HCT116 (cell line): Measurements from ENCODE around the gene TNFRSF19. TPM values are rescaled to one million over a fixed set of nuclear protein-coding genes. Genes with fewer than 3 reads are reported as not detected.

Source experiments
- ATAC-seq: fragments of 200-7000 bp; cut with Tn5 transposase; 2 replicates; pipeline ENCODE4 v1.9.1; 2020; ENCODE audit warnings: mild to moderate bottlenecking, moderate library complexity
- BruUV-seq: library from RNA; stranded (reverse); fragments of 400-500 nt; replicated peaks from 2 replicates; lab custom pipeline; 2021; lab: Mats Ljungman, UMichigan
- CTCF ChIA-PET: fragments of 300-600 bp; sonication (Branson Sonifier 250); formaldehyde crosslinking; loops from one replicate; lab custom pipeline; 2021; ENCODE audit warnings: antibody characterized with exemption; lab: Charles Lee
- POLR2A ChIA-PET: fragments of 300-600, 350-600 bp; sonication (Branson Sonifier 250); formaldehyde crosslinking; loops from one replicate; lab custom pipeline; 2021; ENCODE audit warnings: antibody characterized with exemption; lab: Charles Lee
- RAD21 ChIA-PET, 2 experiments: fragments of 300-600 bp; sonication (Branson Sonifier 250); formaldehyde crosslinking; loops; one replicate each; lab custom pipeline; 2023; ENCODE audit warnings: low total read pairs in 2 of 2; ENCODE audit not compliant: uncharacterized antibody in 2 of 2, unreplicated experiment in 2 of 2, low non-redundant PET in 1 of 2; lab: Charles Lee
- DNase-seq: peaks from one replicate; pipeline ENCODE4 v3.0.0-alpha.2; 2010; ENCODE audit warnings: low read depth, low spot score
- H2AFZ ChIP-seq: fragments of 200-600 bp; shearing (Covaris generic), sonication (generic); 2 replicates; pipeline ENCODE4 v1.6.1; 2017; ENCODE audit warnings: low read depth, mixed run types, mixed read lengths, antibody characterized with exemption, low read length; ENCODE audit not compliant: poor library complexity, severe bottlenecking
- H3K27ac ChIP-seq: 2 replicates; pipeline ENCODE4 v1.5.1; 2012; ENCODE audit warnings: low read depth, low read length
- H3K27me3 ChIP-seq: fragments of 200-600 bp; sonication (generic); 2 replicates; pipeline ENCODE4 v1.6.1; 2016; ENCODE audit warnings: mixed run types, low read length, mixed read lengths; ENCODE audit not compliant: insufficient read depth
- H3K36me3 ChIP-seq, 2 experiments: fragments of 200-500 bp in 1 of 2; fragments of 200-600 bp in 1 of 2; sonication (Bioruptor generic) in 1 of 2; sonication (generic) in 1 of 2; 2 replicates each; pipeline versions ENCODE4 v1.5.1 to v1.6.1; 2014 to 2016; ENCODE audit warnings: low read length in 2 of 2, inconsistent platforms in 1 of 2, mixed read lengths in 1 of 2, mixed run types in 1 of 2; ENCODE audit not compliant: insufficient read depth in 2 of 2, control insufficient read depth in 1 of 2
- H3K4me1 ChIP-seq, 2 experiments: fragments of 200-600 bp in 1 of 2; sonication (generic) in 1 of 2; 2 replicates each; pipeline versions ENCODE4 v1.5.1 to v1.6.1; 2012 to 2017; ENCODE audit warnings: low read length in 2 of 2, inconsistent platforms in 1 of 2, mild to moderate bottlenecking in 1 of 2, mixed read lengths in 1 of 2, mixed run types in 1 of 2, moderate library complexity in 1 of 2; ENCODE audit not compliant: insufficient read depth in 2 of 2, control insufficient read depth in 1 of 2
- H3K4me2 ChIP-seq: fragments of 200-600 bp; sonication (generic); 2 replicates; pipeline ENCODE4 v1.6.1; 2017; ENCODE audit warnings: mixed run types, low read length, mixed read lengths
- H3K4me3 ChIP-seq, 2 experiments: fragments of 200-600 bp in 1 of 2; sonication (generic) in 1 of 2; replicated peaks in 1 of 2; 2 replicates each; pipeline ENCODE4 v1.5.1; 2011 to 2016; ENCODE audit warnings: low read length in 2 of 2, control low read depth in 1 of 2, low read depth in 1 of 2, mild to moderate bottlenecking in 1 of 2, mixed read lengths in 1 of 2, mixed run types in 1 of 2
- H3K79me2 ChIP-seq: fragments of 200-600 bp; sonication (generic); 2 replicates; pipeline ENCODE4 v1.6.1; 2017; ENCODE audit warnings: mild to moderate bottlenecking, mixed run types, low read length, moderate library complexity, mixed read lengths; ENCODE audit not compliant: insufficient read depth
- H3K9ac ChIP-seq: fragments of 200-600 bp; sonication (generic); 2 replicates; pipeline ENCODE4 v1.6.1; 2016; ENCODE audit warnings: low read length, mixed read lengths
- H3K9me2 ChIP-seq: fragments of 200-600 bp; sonication (generic), shearing (Covaris generic); 2 replicates; pipeline ENCODE4 v1.6.1; 2017; ENCODE audit warnings: mixed run types, mild to moderate bottlenecking, moderate library complexity; ENCODE audit not compliant: insufficient read depth
- H3K9me3 ChIP-seq, 2 experiments: fragments of 200-500 bp in 1 of 2; fragments of 200-600 bp in 1 of 2; sonication (Bioruptor generic) in 1 of 2; sonication (generic) in 1 of 2; 2 replicates each; pipeline ENCODE4 v1.6.1; 2014 to 2017; ENCODE audit warnings: low read length in 2 of 2, mixed read lengths in 2 of 2, inconsistent platforms in 1 of 2, low read depth in 1 of 2, mild to moderate bottlenecking in 1 of 2, mixed run types in 1 of 2, moderate library complexity in 1 of 2; ENCODE audit not compliant: control insufficient read depth in 1 of 2, insufficient read depth in 1 of 2
- H4K20me1 ChIP-seq: fragments of 200-600 bp; sonication (generic), shearing (Covaris generic); 2 replicates; pipeline ENCODE4 v1.6.1; 2017; ENCODE audit warnings: mixed run types, mild to moderate bottlenecking, moderate library complexity; ENCODE audit not compliant: insufficient read depth
- CEBPB ChIP-seq: IDR thresholded peaks from 2 replicates; pipeline ENCODE4 v1.6.1; 2012; ENCODE audit warnings: low read depth
- EGR1 ChIP-seq: IDR thresholded peaks from 2 replicates; pipeline ENCODE4 v1.6.1; 2012; ENCODE audit warnings: low read depth
- ELF1 ChIP-seq: IDR thresholded peaks from 2 replicates; pipeline ENCODE4 v1.6.1; 2012; ENCODE audit warnings: low read depth, borderline replicate concordance
- EZH2 ChIP-seq: fragments of 200-600 bp; sonication (generic); IDR thresholded peaks from 2 replicates; pipeline ENCODE4 v1.6.1; 2017; ENCODE audit warnings: antibody characterized with exemption, mixed run types
- EZH2phosphoT487 ChIP-seq: fragments of 200-600 bp; IDR thresholded peaks from 2 replicates; pipeline ENCODE4 v1.6.1; 2018; ENCODE audit warnings: antibody characterized with exemption, borderline replicate concordance
- POLR2A ChIP-seq: IDR thresholded peaks from 2 replicates; pipeline ENCODE4 v1.7.0; 2011; ENCODE audit warnings: borderline replicate concordance; ENCODE audit not compliant: insufficient read depth, insufficient read length; ENCODE audit errors: extremely low read depth
- POLR2AphosphoS5 ChIP-seq: IDR thresholded peaks from 2 replicates; pipeline ENCODE4 v1.6.1; 2011; ENCODE audit warnings: mild to moderate bottlenecking, low read depth, low read length, moderate library complexity
- SIN3A ChIP-seq: IDR thresholded peaks from 2 replicates; pipeline ENCODE4 v1.6.1; 2012; ENCODE audit warnings: low read depth
- SP1 ChIP-seq: IDR thresholded peaks from 2 replicates; pipeline ENCODE4 v1.6.1; 2012; ENCODE audit warnings: low read depth
- SRF ChIP-seq: IDR thresholded peaks from 2 replicates; pipeline ENCODE4 v1.6.1; 2012; ENCODE audit warnings: low read depth
- TCF7L2 ChIP-seq: IDR thresholded peaks from 2 replicates; pipeline ENCODE4 v1.7.0; 2011; ENCODE audit warnings: borderline replicate concordance, inconsistent platforms; ENCODE audit not compliant: insufficient read depth, insufficient read length; ENCODE audit errors: extremely low read depth
- intact Hi-C: fragments of 100-400 bp; cut with micrococcal nuclease; formaldehyde crosslinking; loops from 2 replicates; pipeline ENCODE4 v1.10.0; 2022
- total RNA-seq: library from RNA; stranded (reverse); gene quantifications from one replicate; pipeline ENCODE4 v1.2.1, GENCODE V29; 2021; ENCODE audit not compliant: unreplicated experiment
- TF ChIP-seq, protein P1 (sequence below): IDR thresholded peaks from 2 replicates; pipeline ENCODE4 v1.6.1; 2012
- TF ChIP-seq, protein P2 (sequence below): IDR thresholded peaks from 2 replicates; pipeline ENCODE4 v1.6.1; 2012
- TF ChIP-seq, protein P3 (sequence below): IDR thresholded peaks from 2 replicates; pipeline ENCODE4 v1.6.1; 2011; ENCODE audit warnings: mild to moderate bottlenecking, low read length, moderate library complexity; ENCODE audit not compliant: insufficient replicate concordance; ENCODE audit errors: extremely low read depth

TNFRSF19 gene
- total RNA-seq, 1 experiment from 2014 or later, result 1.1 TPM

DNA sequence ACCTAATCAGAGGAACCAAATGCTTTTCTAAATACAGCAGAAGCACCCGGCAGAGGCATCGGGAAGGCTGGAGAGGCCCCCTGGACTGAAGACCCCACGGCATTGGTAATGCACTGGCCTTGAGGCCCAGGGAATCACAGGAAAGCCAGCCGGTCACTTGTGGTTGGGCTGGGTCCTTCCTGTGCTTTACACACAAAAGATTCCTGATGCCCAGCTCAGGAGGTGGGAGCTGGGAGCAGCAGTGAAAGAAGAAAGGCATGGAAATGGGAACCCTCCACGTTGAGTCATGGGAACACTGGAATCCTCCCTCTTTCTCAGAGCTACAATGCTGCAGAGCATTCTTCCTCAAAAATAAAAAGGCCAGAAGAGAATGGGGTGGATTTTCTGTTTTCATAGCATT, 126.4 kb downstream of the TNFRSF19 start:
- Histone ChIP-seq H2AFZ (no peak overlapping the region), H3K27me3 (no peaks in the 10 kb centered on the region), H3K4me1 (no peaks in the 10 kb centered on the region), H3K79me2 (no peaks in the 10 kb centered on the region), H3K27ac (no peak overlapping the region), H3K4me3 (no peak overlapping the region)
- DNase-seq, result no peak
- ChIA-PET RAD21 (no interaction called here), CTCF (no interaction called here), POLR2A (no interaction called here)
- ATAC-seq, result no peak
- intact Hi-C loops, result no loop called here
- TF ChIP-seq, protein P1, sequence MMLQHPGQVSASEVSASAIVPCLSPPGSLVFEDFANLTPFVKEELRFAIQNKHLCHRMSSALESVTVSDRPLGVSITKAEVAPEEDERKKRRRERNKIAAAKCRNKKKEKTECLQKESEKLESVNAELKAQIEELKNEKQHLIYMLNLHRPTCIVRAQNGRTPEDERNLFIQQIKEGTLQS, result no peak
- TF ChIP-seq EZH2 (no peak), SRF (no peak), EZH2phosphoT487 (no peak), EGR1 (no peak), CEBPB (no peak), POLR2AphosphoS5 (no peak), SIN3A (no peak), POLR2A (no peak), SP1 (no peak), TCF7L2 (no peak), ELF1 (no peak)
- TF ChIP-seq, protein P2, sequence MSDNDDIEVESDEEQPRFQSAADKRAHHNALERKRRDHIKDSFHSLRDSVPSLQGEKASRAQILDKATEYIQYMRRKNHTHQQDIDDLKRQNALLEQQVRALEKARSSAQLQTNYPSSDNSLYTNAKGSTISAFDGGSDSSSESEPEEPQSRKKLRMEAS, result no peak
- TF ChIP-seq, protein P3, sequence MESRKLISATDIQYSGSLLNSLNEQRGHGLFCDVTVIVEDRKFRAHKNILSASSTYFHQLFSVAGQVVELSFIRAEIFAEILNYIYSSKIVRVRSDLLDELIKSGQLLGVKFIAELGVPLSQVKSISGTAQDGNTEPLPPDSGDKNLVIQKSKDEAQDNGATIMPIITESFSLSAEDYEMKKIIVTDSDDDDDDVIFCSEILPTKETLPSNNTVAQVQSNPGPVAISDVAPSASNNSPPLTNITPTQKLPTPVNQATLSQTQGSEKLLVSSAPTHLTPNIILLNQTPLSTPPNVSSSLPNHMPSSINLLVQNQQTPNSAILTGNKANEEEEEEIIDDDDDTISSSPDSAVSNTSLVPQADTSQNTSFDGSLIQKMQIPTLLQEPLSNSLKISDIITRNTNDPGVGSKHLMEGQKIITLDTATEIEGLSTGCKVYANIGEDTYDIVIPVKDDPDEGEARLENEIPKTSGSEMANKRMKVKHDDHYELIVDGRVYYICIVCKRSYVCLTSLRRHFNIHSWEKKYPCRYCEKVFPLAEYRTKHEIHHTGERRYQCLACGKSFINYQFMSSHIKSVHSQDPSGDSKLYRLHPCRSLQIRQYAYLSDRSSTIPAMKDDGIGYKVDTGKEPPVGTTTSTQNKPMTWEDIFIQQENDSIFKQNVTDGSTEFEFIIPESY, result no peak
- TF ChIP-seq, all 23 proteins: peak for 0
- Histone ChIP-seq H3K9me2 (no peaks in the 10 kb centered on the region), H3K9me3 (no peaks in the 10 kb centered on the region), H3K36me3 (no peaks in the 10 kb centered on the region), H4K20me1 (no peaks in the 10 kb centered on the region), H3K4me2 (no peak overlapping the region), H3K9ac (no peak overlapping the region)
- BruUV-seq, result no TSS peak
